ENCODE data around the gene NUBP2.
A peak's percentile ranks its signal among the peaks of the same experiment; 100 is the strongest.

The NUBP2 gene

GRCh38 chr16:1778200-1779179, 4.3 kb upstream of the NUBP2 start:
- H3K27ac ChIP-seq: no peak overlapping the region
- no peak for DNase-seq
- H3K4me3 ChIP-seq: no peak overlapping the region
- peaks cover 0 to 57% (median 38%) of the 10 kb centered on the region in 4 donors for H3K4me1 ChIP-seq
- no peaks in the 10 kb centered on the region for H3K27me3 ChIP-seq
- TF ChIP-seq CTCF (IDR thresholded peaks at IDR 0.05): no peak
- peaks cover 23 to 64% (median 55%) of the 10 kb centered on the region in 3 donors for H3K36me3 ChIP-seq
- intact Hi-C loops (cut with DNase I; ENCODE audit: low total_unique reads): no loop called here
- H3K9me3 ChIP-seq: no peaks in the 10 kb centered on the region

- Histone ChIP-seq H3K4me3 (no peak overlapping the region), H3K9me3 (no peaks in the 10 kb centered on the region), H3K4me1 (peaks cover 0 to 58% (median 38%) of the 10 kb centered on the region in 4 donors), H3K36me3 (peaks cover 23 to 64% (median 55%) of the 10 kb centered on the region in 3 donors), H3K27me3 (no peaks in the 10 kb centered on the region), H3K27ac (no peak overlapping the region)
- intact Hi-C loops (cut with DNase I; ENCODE audit: low total_unique reads): no loop called here
- DNase-seq: no peak
- TF ChIP-seq CTCF (IDR thresholded peaks at IDR 0.05): no peak
Measured at GRCh38 chr16:1779234-1779701, 3.5 kb upstream of the NUBP2 start.

- peaks cover 23 to 61% (median 55%) of the 10 kb centered on the region in 3 donors for H3K36me3 ChIP-seq
- TF ChIP-seq CTCF (IDR thresholded peaks at IDR 0.05): no peak
- H3K9me3 ChIP-seq: no peaks in the 10 kb centered on the region
- H3K27me3 ChIP-seq: no peaks in the 10 kb centered on the region
- H3K4me3 ChIP-seq: no peak overlapping the region
- H3K4me1 ChIP-seq: peaks cover 0 to 58% (median 35%) of the 10 kb centered on the region in 4 donors
- H3K27ac ChIP-seq: peak overlapping the region in 1 of 2 donors; percentile 6
- DNase-seq: no peak
- intact Hi-C loops (cut with DNase I; ENCODE audit: low total_unique reads): loop anchor here (5.0 kb wide), 1 partner anchor 47 kb away; the partner anchor contains the start of genes FAHD1 and HAGH
Measured at GRCh38 chr16:1779741-1780676, 2.8 kb upstream of the NUBP2 start.

- peak overlapping the region in 1 of 2 donors; percentile 74 for H3K4me3 ChIP-seq
- H3K27ac ChIP-seq: peak overlapping the region in 1 of 2 donors; percentile 70
- H3K9me3 ChIP-seq: no peaks in the 10 kb centered on the region
- DNase-seq: no peak
- H3K36me3 ChIP-seq: peaks cover 23 to 61% (median 48%) of the 10 kb centered on the region in 3 donors
- intact Hi-C loops (cut with DNase I; ENCODE audit: low total_unique reads): loop anchor here (5.0 kb wide), 1 partner anchor 47 kb away; the partner anchor contains the start of genes FAHD1 and HAGH
- no peaks in the 10 kb centered on the region for H3K27me3 ChIP-seq
- TF ChIP-seq CTCF (IDR thresholded peaks at IDR 0.05): no peak
- peaks cover 0 to 58% (median 38%) of the 10 kb centered on the region in 4 donors for H3K4me1 ChIP-seq
Measured at GRCh38 chr16:1780677-1781072, 2.1 kb upstream of the NUBP2 start.

GRCh38 chr16:1781254-1781653, 1.5 kb upstream of the NUBP2 start:
- H3K27ac ChIP-seq: peak overlapping the region; percentile 70 to 78
- H3K27me3 ChIP-seq: no peaks in the 10 kb centered on the region
- peak overlapping the region; percentile 74 to 94 for H3K4me3 ChIP-seq
- H3K36me3 ChIP-seq: peaks cover 19 to 61% (median 43%) of the 10 kb centered on the region in 3 donors
- no peak for TF ChIP-seq CTCF (IDR thresholded peaks at IDR 0.05)
- no peak for DNase-seq
- no peaks in the 10 kb centered on the region for H3K9me3 ChIP-seq
- intact Hi-C loops (cut with DNase I; ENCODE audit: low total_unique reads): loop anchor here (5.0 kb wide), 1 partner anchor 46 kb away; the partner anchor contains the start of genes FAHD1 and HAGH
- peaks cover 0 to 63% (median 40%) of the 10 kb centered on the region in 4 donors for H3K4me1 ChIP-seq

Data from tibial artery (tissue), 4 donors.